ENCODE data around the gene PSAPL1. TPM values are rescaled to one million over a fixed set of nuclear protein-coding genes. Genes with fewer than 3 reads are reported as not detected.

PSAPL1 gene
- total and polyA plus RNA-seq, 2 of the 8 experiments (the other 6 are each of a cell fraction or from before 2014, with no cell fraction given) = 0.03 TPM; not detected in 1

GRCh38 chr4:7381221-7381889 lies 53.4 kb downstream of the PSAPL1 start:
- Histone ChIP-seq H3K14ac (ENCODE audit: insufficient read length) (no peak overlapping the region), H2BK12ac (ENCODE audit: low read depth, low read length) (no peak overlapping the region), H3K9me3 (ENCODE audit: insufficient read depth in 2 of 2, low read depth in 1 of 2, low read length in 1 of 2) (no peaks in the 10 kb centered on the region), H3K27me3 (replicated peaks in 1 of 4; ENCODE audit: control insufficient read depth in 3 of 4, extremely low read depth in 1 of 4, insufficient read depth in 3 of 4, low read length in 3 of 4) (no peaks in the 10 kb centered on the region), H3K4me3 (ENCODE audit: extremely low read depth in 1 of 4, insufficient read depth in 2 of 4, low read depth in 3 of 4, low read length in 4 of 4) (no peak overlapping the region), H3K79me2 (ENCODE audit: control insufficient read depth in 1 of 2, insufficient read depth in 2 of 2, low read length in 2 of 2) (no peaks in the 10 kb centered on the region), H4K20me1 (replicated peaks in 1 of 2; ENCODE audit: control insufficient read depth in 1 of 2, insufficient read depth in 2 of 2, low read length in 2 of 2) (no peaks in the 10 kb centered on the region), H3K4me2 (ENCODE audit: insufficient read depth in 1 of 2, low read depth in 2 of 2, low read length in 2 of 2) (no peak overlapping the region), H2BK20ac (ENCODE audit: low read length) (no peak overlapping the region), H2BK5ac (ENCODE audit: low read depth, low read length) (no peak overlapping the region), H3K23ac (ENCODE audit: insufficient read length) (no peak overlapping the region), H2BK15ac (ENCODE audit: low read length) (no peak overlapping the region), H4K8ac (ENCODE audit: extremely low read depth, insufficient read depth, low read length) (no peak overlapping the region; the same call in 1 of the 2 replicates), H4K91ac (replicated peaks; ENCODE audit: insufficient read length, low read length) (no peak overlapping the region), H2AK5ac (ENCODE audit: low read depth, low read length) (no peak overlapping the region), H4K5ac (ENCODE audit: insufficient read length, low read depth, low read length) (no peak overlapping the region), H3K56ac (replicated peaks; ENCODE audit: insufficient read length, low read depth, low read length) (no peak overlapping the region), H2AFZ (ENCODE audit: low read length) (no peak overlapping the region), H2BK120ac (replicated peaks; ENCODE audit: low read depth, low read length) (no peak overlapping the region), H3K36me3 (ENCODE audit: control insufficient read depth in 2 of 4, insufficient read depth in 4 of 4, low read length in 3 of 4) (no peaks in the 10 kb centered on the region), H3K27ac (ENCODE audit: low read depth, low read length) (no peak overlapping the region), H3K79me1 (ENCODE audit: low read depth, low read length) (no peaks in the 10 kb centered on the region), H3K9ac (replicated peaks in 1 of 4; ENCODE audit: extremely low read depth in 1 of 4, low read depth in 3 of 4, low read length in 3 of 4) (no peak overlapping the region), H3K4me1 (replicated peaks in 1 of 4; ENCODE audit: control insufficient read depth in 3 of 4, insufficient read depth in 4 of 4, low read length in 3 of 4) (no peaks in the 10 kb centered on the region), H3K4ac (replicated peaks; ENCODE audit: insufficient read length, low read depth, low read length) (no peak overlapping the region), H3K18ac (ENCODE audit: extremely low read depth, low read length) (peak overlapping the region; percentile 7; the same call in 1 of the 2 replicates), H3K23me2 (ENCODE audit: low read depth, low read length) (no peaks in the 10 kb centered on the region)
- WGBS, 2 experiments (ENCODE audit: extremely low coverage in 1 of 2, insufficient coverage in 1 of 2, insufficient read length in 1 of 2, insufficient replicate concordance in 2 of 2, low coverage in 1 of 2, low lambda C conversion rate in 2 of 2, missing lambda C conversion rate in 1 of 2) = 82% methylated on average over 9 of the region's 9 CpGs; no CpG with 5 or more reads in 1 of the 2 experiments
- TF ChIP-seq JUN (IDR thresholded peaks at IDR 0.05; ENCODE audit: low read depth, low read length) (no peak), CHD1 (IDR thresholded peaks at IDR 0.05; ENCODE audit: low read depth, low read length) (no peak), CTCF (IDR thresholded peaks at IDR 0.05; ENCODE audit: control extremely low read depth in 1 of 3, insufficient read depth in 1 of 3, low read depth in 1 of 3, low read length in 3 of 3) (peak in 1 of 3 experiments; percentile 10; a peak in 1 of 4 replicates), NRF1 (IDR thresholded peaks at IDR 0.05; ENCODE audit: low read depth, low read length) (no peak)
- POLR2A ChIA-PET (ENCODE audit: partially characterized antibody) = no interaction called here
- CTCF ChIA-PET (ENCODE audit: partially characterized antibody) = interaction anchor here (1.0 to 2.0 kb wide), 7 partner anchors 8 to 79 kb away, joined by 3 to 6 read pairs (median 3); no protein-coding TSS in a partner anchor
- FAIRE-seq = no peak
- no peak for DNase-seq (ENCODE audit: low read depth in 1 of 2, low spot score in 2 of 2)

Data from H1 (cell line).